Mammary epithelial cell (primary cell): ENCODE results near the gene LPP.

ENCODE experiments used
- CTCF ChIP-seq, 2 donors: IDR thresholded peaks in 1 of 2; conservative IDR thresholded peaks in 1 of 2; 2 replicates each; pipeline ENCODE4 v1.5.1; 2011 to 2012; ENCODE audit warnings: inconsistent platforms in 2 of 2, low read length in 2 of 2, mild to moderate bottlenecking in 2 of 2, control low read depth in 1 of 2, low read depth in 1 of 2; ENCODE audit not compliant: insufficient read depth in 1 of 2; ENCODE audit errors: extremely low read depth in 1 of 2
- EZH2 ChIP-seq: IDR thresholded peaks from 2 replicates; pipeline ENCODE4 v1.6.1; 2012; ENCODE audit warnings: low read length, inconsistent platforms, borderline replicate concordance

- TF ChIP-seq CTCF (conservative IDR thresholded peaks at IDR 0.05 in 1 of 2, IDR thresholded peaks at IDR 0.05 in 1 of 2; ENCODE audit: extremely low read depth in 1 of 2, insufficient read depth in 1 of 2, low read depth in 1 of 2, low read length in 2 of 2): no peak
- TF ChIP-seq EZH2: no peak
Measured at GRCh38 chr3:188255190-188255589, 101.2 kb downstream of the LPP start.
